K562 (cell line): ENCODE measurements around the gene CELSR1. TPM values are rescaled to one million over a fixed set of nuclear protein-coding genes. Genes with fewer than 3 reads are reported as not detected.

Source experiments
- ATAC-seq: fragments of 200-7000 bp; cut with Tn5 transposase; 3 replicates; pipeline ENCODE4 v1.9.1; 2020; ENCODE audit warnings: moderate library complexity
- BruUV-seq: library from RNA; stranded (reverse); fragments of 400-500 nt; replicated peaks from 2 replicates; lab custom pipeline; 2021; lab: Mats Ljungman, UMichigan
- CTCF ChIA-PET: fragments of 300-600 bp; formaldehyde crosslinking; extraction: SDS; loops from one replicate; lab custom pipeline; 2021; ENCODE audit warnings: low intra/inter-chr PET ratio; lab: Yijun Ruan, JAX
- POLR2A ChIA-PET: fragments of 300-600, 350-650 bp; sonication (Branson Sonifier 250); formaldehyde crosslinking; extraction: SDS; loops from one replicate; lab custom pipeline; 2021; ENCODE audit warnings: antibody characterized with exemption, inconsistent platforms; lab: Yijun Ruan, JAX
- DNase-seq, 4 experiments: peaks; one replicate each; pipeline versions ENCODE4 v3.0.0 to v3.0.0-alpha.2; 2011 to 2018; ENCODE audit warnings: low spot score in 3 of 4, mixed read lengths in 3 of 4; ENCODE audit errors: extremely low read depth in 1 of 4
- FAIRE-seq: peaks from 2 replicates; lab custom pipeline; 2011; peaks lifted over from hg19 to GRCh38; lab: Jason Lieb, UNC
- H2AFZ ChIP-seq: 2 replicates; pipeline ENCODE4 v1.6.0; 2011; ENCODE audit warnings: low read depth, low read length, control low read depth, inconsistent platforms
- H3K27ac ChIP-seq: fragments of 200-600 bp; 3 replicates; pipeline ENCODE4 v1.8.0; 2011; ENCODE audit warnings: low read depth, mild to moderate bottlenecking, control low read depth, inconsistent platforms, low read length, moderate library complexity, mixed read lengths; ENCODE audit errors: extremely low read depth
- H3K27me3 ChIP-seq, 2 experiments: fragments of 300-600 bp in 1 of 2; 2 replicates in 1 of 2; 3 replicates in 1 of 2; pipeline versions ENCODE4 v1.6.0 to v1.8.0; 2011; ENCODE audit warnings: inconsistent platforms in 2 of 2, low read length in 2 of 2, mild to moderate bottlenecking in 1 of 2, mixed read lengths in 1 of 2, moderate library complexity in 1 of 2; ENCODE audit not compliant: control insufficient read depth in 2 of 2, insufficient read depth in 2 of 2
- H3K36me3 ChIP-seq: fragments of 300-600 bp; 3 replicates; pipeline ENCODE4 v1.8.0; 2011; ENCODE audit warnings: mild to moderate bottlenecking, low read length, inconsistent platforms; ENCODE audit not compliant: control insufficient read depth, insufficient read depth
- H3K4me1 ChIP-seq, 2 experiments: fragments of 200-600 bp in 1 of 2; replicated peaks in 1 of 2; 2 replicates in 1 of 2; 3 replicates in 1 of 2; pipeline versions ENCODE4 v1.5.1 to v1.8.0; 2011; ENCODE audit warnings: inconsistent platforms in 2 of 2, low read length in 2 of 2, mild to moderate bottlenecking in 1 of 2, mixed read lengths in 1 of 2, moderate library complexity in 1 of 2; ENCODE audit not compliant: control insufficient read depth in 2 of 2, insufficient read depth in 2 of 2
- H3K4me2 ChIP-seq: 2 replicates; pipeline ENCODE4 v1.6.1; 2011; ENCODE audit warnings: low read length, control low read depth, inconsistent platforms, mixed read lengths; ENCODE audit not compliant: insufficient read depth
- H3K4me3 ChIP-seq: fragments of 200-600 bp; sonication (generic), shearing (Covaris generic); 2 replicates; pipeline ENCODE4 v1.5.1; 2016; ENCODE audit warnings: control low read depth, inconsistent platforms
- H3K79me2 ChIP-seq: fragments of 200-600 bp; 3 replicates; pipeline ENCODE4 v1.8.0; 2011; ENCODE audit warnings: low read length, inconsistent platforms; ENCODE audit not compliant: control insufficient read depth, insufficient read depth
- H3K9ac ChIP-seq, 2 experiments: 2 replicates each; pipeline versions ENCODE4 v1.6.0 to v1.6.1; 2011; ENCODE audit warnings: low read depth in 2 of 2, low read length in 2 of 2, control low read depth in 1 of 2, inconsistent platforms in 1 of 2, mild to moderate bottlenecking in 1 of 2, mixed read lengths in 1 of 2; ENCODE audit not compliant: insufficient read depth in 1 of 2
- H3K9me1 ChIP-seq: one replicate; pipeline ENCODE4 v1.6.0; 2011; ENCODE audit warnings: inconsistent platforms, mild to moderate bottlenecking, low read length, moderate library complexity; ENCODE audit not compliant: control insufficient read depth, insufficient read depth
- H3K9me3 ChIP-seq: replicated peaks from 2 replicates; pipeline ENCODE4 v1.5.1; 2011; ENCODE audit warnings: low read depth, low read length, inconsistent platforms; ENCODE audit not compliant: control insufficient read depth, insufficient read depth
- H4K20me1 ChIP-seq: replicated peaks from 2 replicates; pipeline ENCODE4 v1.6.1; 2011; ENCODE audit warnings: low read length, inconsistent platforms, mixed read lengths; ENCODE audit not compliant: control insufficient read depth, insufficient read depth
- ARID4B ChIP-seq: sonication (generic); formaldehyde crosslinking; IDR thresholded peaks from 2 replicates; pipeline ENCODE4 v1.8.0; 2022; ENCODE audit warnings: mild to moderate bottlenecking, missing genetic modification reagents
- BCOR ChIP-seq: fragments of 450-650 bp; IDR thresholded peaks from 2 replicates; pipeline ENCODE4 v1.6.1; 2016
- CHAMP1 ChIP-seq: fragments of 450-650 bp; IDR thresholded peaks from 2 replicates; pipeline ENCODE4 v1.6.1; 2016; ENCODE audit warnings: mild to moderate bottlenecking
- MED1 ChIP-seq: sonication (generic); formaldehyde crosslinking; IDR thresholded peaks from 2 replicates; pipeline ENCODE4 v1.8.1; 2023; ENCODE audit warnings: missing genetic modification reagents, borderline replicate concordance
- POLR3A ChIP-seq: IDR thresholded peaks from 2 replicates; pipeline ENCODE4 v1.6.1; 2011; ENCODE audit warnings: borderline replicate concordance, mild to moderate bottlenecking, moderate library complexity; ENCODE audit not compliant: insufficient read length, insufficient read depth; ENCODE audit errors: extremely low read depth
- RAD51 ChIP-seq: fragments of 450-650 bp; IDR thresholded peaks from 2 replicates; pipeline ENCODE4 v1.7.1; 2016; ENCODE audit warnings: low read depth, mild to moderate bottlenecking, borderline replicate concordance
- SIX5 ChIP-seq, 2 experiments: IDR thresholded peaks; 2 replicates each; pipeline ENCODE4 v1.6.1; 2011; ENCODE audit warnings: low read length in 2 of 2, borderline replicate concordance in 1 of 2, low read depth in 1 of 2, mild to moderate bottlenecking in 1 of 2, moderate library complexity in 1 of 2; ENCODE audit not compliant: insufficient read depth in 1 of 2
- ZBTB49 ChIP-seq: sonication (generic); formaldehyde crosslinking; IDR thresholded peaks from 2 replicates; pipeline ENCODE4 v1.8.0; 2022; ENCODE audit warnings: missing genetic modification reagents, mild to moderate bottlenecking, borderline replicate concordance
- ZFP91 ChIP-seq: sonication (generic); formaldehyde crosslinking; IDR thresholded peaks from 2 replicates; pipeline ENCODE4 v1.8.0; 2022; ENCODE audit warnings: mild to moderate bottlenecking, missing genetic modification reagents
- ZNF324 ChIP-seq: fragments of 250-450 bp; sonication (Bioruptor Pico); IDR thresholded peaks from 2 replicates; pipeline ENCODE4 v1.4.0; 2020; ENCODE audit warnings: mild to moderate bottlenecking
- ZNF785 ChIP-seq: fragments of 250-450 bp; sonication (Bioruptor Pico); IDR thresholded peaks from 2 replicates; pipeline ENCODE4 v1.4.0; 2020; ENCODE audit warnings: mild to moderate bottlenecking
- WGBS: fragments of 100-300 bp; shearing (Covaris generic); methylation state at CpG from one replicate; pipeline ENCODE4 v1.1.6; 2016; ENCODE audit warnings: low coverage, mixed read lengths; ENCODE audit not compliant: insufficient coverage; ENCODE audit errors: missing lambda C conversion rate; 5-methylcytosine and 5-hydroxymethylcytosine counted together
- in situ Hi-C: fragments of 300-500 bp; cut with MboI; formaldehyde crosslinking; loops from 4 replicates; pipeline ENCODE4 v1.15.0; 2018; ENCODE audit warnings: inconsistent platforms, mixed read lengths
- intact Hi-C: fragments of 100-400 bp; cut with micrococcal nuclease; formaldehyde crosslinking; loops from 2 replicates; pipeline ENCODE4 v1.14.2; 2022
- polyA plus RNA-seq, 8 experiments: library from polyadenylated mRNA; depleted of rRNA in 4 of 8; stranded (reverse) in 5 of 8; unstranded in 3 of 8; fragments of >200 nt; fragmentation: Nextera tagmentation in 2 of 8; fragmentation: Illumina TruSeq in 1 of 8; extraction: Ambion mirVana in 2 of 8; extraction: Trizol in 1 of 8; gene quantifications; 2 replicates each; pipeline versions ENCODE4 v1.2.1 to v1.2.3, GENCODE V29; 2011 to 2014; ENCODE audit warnings: inconsistent platforms in 1 of 8, missing spikeins in 1 of 8
- total RNA-seq, 7 experiments: library from RNA; depleted of rRNA in 6 of 7; stranded (reverse); fragments of >200 nt in 6 of 7; fragmentation: Illumina TruSeq in 2 of 7; extraction: Trizol in 2 of 7; gene quantifications; 2 replicates each; pipeline versions ENCODE4 v1.2.1 to v1.2.3, GENCODE V29; 2011 to 2021; ENCODE audit warnings: low replicate concordance in 1 of 7

CELSR1 gene
- total and polyA plus RNA-seq, 9 of the 15 experiments (the other 6 are each of a cell fraction or from before 2014, with no cell fraction given): under 0.01 to 0.09 TPM; not detected in 7

- Histone ChIP-seq H2AFZ (no peak overlapping the region), H3K36me3 (no peaks in the 10 kb centered on the region), H3K27ac (no peak overlapping the region), H3K9ac (no peak overlapping the region), H3K9me1 (no peaks in the 10 kb centered on the region), H3K4me3 (no peak overlapping the region), H4K20me1 (no peaks in the 10 kb centered on the region), H3K4me1 (peaks cover 0 to 11% of the 10 kb centered on the region in 2 experiments; a peak in 3 of 5 replicates), H3K27me3 (peaks cover 20 to 53% of the 10 kb centered on the region in 2 experiments; a peak in 4 of 5 replicates), H3K79me2 (no peaks in the 10 kb centered on the region), H3K9me3 (no peaks in the 10 kb centered on the region), H3K4me2 (no peak overlapping the region)
- 0% methylated on average over 3 of the region's 10 CpGs for WGBS
- BruUV-seq: no TSS peak
- DNase-seq: no peak
- intact Hi-C loops: no loop called here
- no peak for FAIRE-seq
- in situ Hi-C loops: no loop called here
- ATAC-seq: no peak
- CTCF ChIA-PET: no interaction called here
- POLR2A ChIA-PET: no interaction called here
- TF ChIP-seq ZNF324 (CRISPR knock-in tag) (no peak), ZFP91 (CRISPR knock-in tag) (no peak), SIX5 (IDR thresholded peaks at IDR 0.05; ENCODE audit: borderline replicate concordance in 1 of 2, insufficient read depth in 1 of 2, low read depth in 1 of 2, low read length in 2 of 2) (no peak), CHAMP1 (no peak), MED1 (CRISPR knock-in tag) (no peak), ZNF785 (no peak), ARID4B (no peak), RAD51 (no peak), BCOR (no peak), ZBTB49 (no peak), POLR3A (no peak)
Observed at GRCh38 chr22:46466255-46466676, 71.2 kb downstream of the CELSR1 start.
